ENCODE results near the gene ENTPD5.

The ENTPD5 gene

GRCh38 chr14:74049876-74050495, 30.9 kb upstream of the ENTPD5 start:
- DNase-seq, result no peak
- H3K4me3 ChIP-seq (ENCODE audit: low read depth, low read length), result no peak overlapping the region
- no peaks in the 10 kb centered on the region for H3K27me3 ChIP-seq (ENCODE audit: insufficient read depth, low read depth, severe bottlenecking)
- no peaks in the 10 kb centered on the region for H3K9me3 ChIP-seq (ENCODE audit: severe bottlenecking)
- TF ChIP-seq, protein P1, sequence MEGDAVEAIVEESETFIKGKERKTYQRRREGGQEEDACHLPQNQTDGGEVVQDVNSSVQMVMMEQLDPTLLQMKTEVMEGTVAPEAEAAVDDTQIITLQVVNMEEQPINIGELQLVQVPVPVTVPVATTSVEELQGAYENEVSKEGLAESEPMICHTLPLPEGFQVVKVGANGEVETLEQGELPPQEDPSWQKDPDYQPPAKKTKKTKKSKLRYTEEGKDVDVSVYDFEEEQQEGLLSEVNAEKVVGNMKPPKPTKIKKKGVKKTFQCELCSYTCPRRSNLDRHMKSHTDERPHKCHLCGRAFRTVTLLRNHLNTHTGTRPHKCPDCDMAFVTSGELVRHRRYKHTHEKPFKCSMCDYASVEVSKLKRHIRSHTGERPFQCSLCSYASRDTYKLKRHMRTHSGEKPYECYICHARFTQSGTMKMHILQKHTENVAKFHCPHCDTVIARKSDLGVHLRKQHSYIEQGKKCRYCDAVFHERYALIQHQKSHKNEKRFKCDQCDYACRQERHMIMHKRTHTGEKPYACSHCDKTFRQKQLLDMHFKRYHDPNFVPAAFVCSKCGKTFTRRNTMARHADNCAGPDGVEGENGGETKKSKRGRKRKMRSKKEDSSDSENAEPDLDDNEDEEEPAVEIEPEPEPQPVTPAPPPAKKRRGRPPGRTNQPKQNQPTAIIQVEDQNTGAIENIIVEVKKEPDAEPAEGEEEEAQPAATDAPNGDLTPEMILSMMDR (IDR thresholded peaks at IDR 0.05; ENCODE audit: low read depth, low read length), result no peak
- H3K36me3 ChIP-seq, result no peaks in the 10 kb centered on the region
- no peak overlapping the region for H3K27ac ChIP-seq

GRCh38 chr14:74048281-74048680, 29.2 kb upstream of the ENTPD5 start:
- H3K9me3 ChIP-seq (ENCODE audit: severe bottlenecking), result no peaks in the 10 kb centered on the region
- no peak overlapping the region for H3K4me3 ChIP-seq (ENCODE audit: low read depth, low read length)
- TF ChIP-seq, protein P1 (IDR thresholded peaks at IDR 0.05; ENCODE audit: low read depth, low read length), result no peak
- no peak overlapping the region for H3K27ac ChIP-seq
- no peaks in the 10 kb centered on the region for H3K36me3 ChIP-seq
- H3K27me3 ChIP-seq (ENCODE audit: insufficient read depth, low read depth, severe bottlenecking), result no peaks in the 10 kb centered on the region
- DNase-seq, result no peak

GRCh38 chr14:74045522-74045921, 26.4 kb upstream of the ENTPD5 start:
- Histone ChIP-seq H3K36me3 (no peaks in the 10 kb centered on the region), H3K9me3 (ENCODE audit: severe bottlenecking) (no peaks in the 10 kb centered on the region), H3K4me3 (ENCODE audit: low read depth, low read length) (no peak overlapping the region), H3K27ac (no peak overlapping the region), H3K27me3 (ENCODE audit: insufficient read depth, low read depth, severe bottlenecking) (no peaks in the 10 kb centered on the region)
- DNase-seq, result no peak
- TF ChIP-seq, protein P1 (IDR thresholded peaks at IDR 0.05; ENCODE audit: low read depth, low read length), result no peak

- DNase-seq, result no peak
- TF ChIP-seq, protein P1 (IDR thresholded peaks at IDR 0.05; ENCODE audit: low read depth, low read length), result no peak
- H3K4me3 ChIP-seq (ENCODE audit: low read depth, low read length), result no peak overlapping the region
- H3K27me3 ChIP-seq (ENCODE audit: insufficient read depth, low read depth, severe bottlenecking), result no peaks in the 10 kb centered on the region
- H3K36me3 ChIP-seq, result no peaks in the 10 kb centered on the region
- H3K27ac ChIP-seq, result no peak overlapping the region
- H3K9me3 ChIP-seq (ENCODE audit: severe bottlenecking), result no peaks in the 10 kb centered on the region
Measured at GRCh38 chr14:74042296-74042695, 23.2 kb upstream of the ENTPD5 start.

DNA sequence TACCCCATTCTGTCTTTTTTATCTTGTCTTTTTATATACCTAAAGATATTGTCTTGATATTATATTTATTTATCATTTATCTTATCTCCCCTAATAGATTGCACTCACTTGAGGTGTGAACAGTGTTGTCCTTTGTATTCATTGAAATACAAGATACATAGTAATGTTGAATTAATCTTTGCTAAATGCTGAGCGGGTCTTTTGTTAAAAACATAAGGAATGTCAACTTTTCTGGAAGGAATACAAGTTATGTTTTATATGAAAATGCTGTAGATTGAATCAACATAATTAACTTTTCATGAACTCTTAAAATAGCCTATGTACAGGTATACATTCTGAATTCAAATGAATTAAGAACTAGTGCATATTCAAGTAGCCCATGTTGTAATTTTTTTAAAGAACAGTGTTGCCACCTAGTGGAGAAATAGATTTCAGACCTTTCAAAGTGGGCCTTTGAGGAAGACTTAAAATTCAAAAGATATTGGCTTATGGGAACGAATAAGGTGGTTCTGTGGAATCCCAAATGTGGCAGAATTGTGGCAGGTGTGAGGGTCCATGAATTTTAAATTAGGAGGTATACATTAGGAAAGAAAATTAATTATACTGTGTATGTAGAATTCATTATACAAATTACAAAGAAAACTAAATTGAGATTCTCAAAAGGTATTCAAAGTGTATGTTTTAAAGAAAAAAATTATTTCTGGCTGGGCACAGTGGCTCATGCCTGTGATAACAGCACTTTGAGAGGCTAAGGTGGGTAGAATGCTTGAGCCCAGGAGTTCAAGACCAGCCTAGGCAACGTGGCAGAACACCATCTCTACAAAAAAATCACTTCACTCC, 19.2 kb upstream of the ENTPD5 start:
- H3K9me3 ChIP-seq (ENCODE audit: severe bottlenecking), result no peaks in the 10 kb centered on the region
- no peaks in the 10 kb centered on the region for H3K36me3 ChIP-seq
- no peak for DNase-seq
- H3K27ac ChIP-seq, result no peak overlapping the region
- TF ChIP-seq, protein P1 (IDR thresholded peaks at IDR 0.05; ENCODE audit: low read depth, low read length), result 0 out of 2 replicates have a peak, but pooled peaks have one; percentile 21
- no peaks in the 10 kb centered on the region for H3K27me3 ChIP-seq (ENCODE audit: insufficient read depth, low read depth, severe bottlenecking)
- H3K4me3 ChIP-seq (ENCODE audit: low read depth, low read length), result no peak overlapping the region
